Measurements from ENCODE around the gene VWA3A. TPM values are rescaled to one million over a fixed set of nuclear protein-coding genes. Genes with fewer than 3 reads are reported as not detected.
"Not testable (repeated sequence)": the region's sequence is repeated elsewhere in the genome, so short reads cannot be mapped to it uniquely, and the experiment has no call there.

VWA3A gene
- total RNA-seq, 1 experiment from 2014 or later = not detected

DNA sequence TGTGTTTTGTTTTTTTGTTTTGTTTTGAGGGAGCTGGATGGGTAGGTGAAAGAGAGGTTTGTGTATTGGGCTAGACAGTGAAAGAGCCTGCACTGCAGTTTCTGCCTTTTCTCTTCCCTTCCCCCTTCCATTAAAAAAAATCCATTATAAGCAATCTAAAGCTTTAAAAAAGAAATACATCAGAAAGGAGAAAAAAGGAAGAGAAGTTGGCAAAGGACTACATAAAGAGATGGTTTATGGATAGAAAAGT lies 103.0 kb downstream of the VWA3A start:
- ATAC-seq (no peak), DNase-seq (ENCODE audit: low read depth, low spot score) (no peak)
- BruUV-seq (replicated peaks) = no TSS peak
- intact Hi-C loops (cut with micrococcal nuclease; ENCODE audit: unreplicated experiment) = loop anchor here (5.0 kb wide), 1 partner anchor 102 kb away; the partner anchor contains the start of gene POLR3E
- in situ Hi-C loops (cut with HindIII; ENCODE audit: low pct_unique_long_range_greater_than_20kb, low sequenced_read_pairs) = loop anchor here (25.0 kb wide), 1 partner anchor 108 kb away; the partner anchor contains the start of gene VWA3A
- Histone ChIP-seq H3K4me1 (ENCODE audit: control insufficient read depth, insufficient read depth, low read length) (peaks cover 26% of the 10 kb centered on the region), H3K27ac (ENCODE audit: low read length) (peak overlapping the region; percentile 40; the same call in 1 of the 2 replicates), H3K9me3 (ENCODE audit: control insufficient read depth, insufficient read depth, low read depth, low read length) (no peaks in the 10 kb centered on the region), H3K27me3 (ENCODE audit: control insufficient read depth, insufficient read depth, low read length) (no peaks in the 10 kb centered on the region), H3K4me3 (ENCODE audit: low read depth in 2 of 2, low read length in 2 of 2) (no peak overlapping the region; a peak in 1 of 4 replicates), H3K36me3 (ENCODE audit: control insufficient read depth, insufficient read depth, low read length) (no peaks in the 10 kb centered on the region)
- ChIA-PET POLR2A (no interaction called here), CTCF (no interaction called here)
- TF ChIP-seq SIN3A (IDR thresholded peaks at IDR 0.05; ENCODE audit: borderline replicate concordance, insufficient read depth, low read depth, low read length) (no peak), TCF7L2 (IDR thresholded peaks at IDR 0.05; ENCODE audit: low read depth, low read length) (no peak), POLR2AphosphoS5 (IDR thresholded peaks at IDR 0.05; ENCODE audit: low read depth, low read length) (no peak)
- TF ChIP-seq, protein P1, sequence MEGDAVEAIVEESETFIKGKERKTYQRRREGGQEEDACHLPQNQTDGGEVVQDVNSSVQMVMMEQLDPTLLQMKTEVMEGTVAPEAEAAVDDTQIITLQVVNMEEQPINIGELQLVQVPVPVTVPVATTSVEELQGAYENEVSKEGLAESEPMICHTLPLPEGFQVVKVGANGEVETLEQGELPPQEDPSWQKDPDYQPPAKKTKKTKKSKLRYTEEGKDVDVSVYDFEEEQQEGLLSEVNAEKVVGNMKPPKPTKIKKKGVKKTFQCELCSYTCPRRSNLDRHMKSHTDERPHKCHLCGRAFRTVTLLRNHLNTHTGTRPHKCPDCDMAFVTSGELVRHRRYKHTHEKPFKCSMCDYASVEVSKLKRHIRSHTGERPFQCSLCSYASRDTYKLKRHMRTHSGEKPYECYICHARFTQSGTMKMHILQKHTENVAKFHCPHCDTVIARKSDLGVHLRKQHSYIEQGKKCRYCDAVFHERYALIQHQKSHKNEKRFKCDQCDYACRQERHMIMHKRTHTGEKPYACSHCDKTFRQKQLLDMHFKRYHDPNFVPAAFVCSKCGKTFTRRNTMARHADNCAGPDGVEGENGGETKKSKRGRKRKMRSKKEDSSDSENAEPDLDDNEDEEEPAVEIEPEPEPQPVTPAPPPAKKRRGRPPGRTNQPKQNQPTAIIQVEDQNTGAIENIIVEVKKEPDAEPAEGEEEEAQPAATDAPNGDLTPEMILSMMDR (IDR thresholded peaks at IDR 0.05) = no peak
- TF ChIP-seq, protein P2, sequence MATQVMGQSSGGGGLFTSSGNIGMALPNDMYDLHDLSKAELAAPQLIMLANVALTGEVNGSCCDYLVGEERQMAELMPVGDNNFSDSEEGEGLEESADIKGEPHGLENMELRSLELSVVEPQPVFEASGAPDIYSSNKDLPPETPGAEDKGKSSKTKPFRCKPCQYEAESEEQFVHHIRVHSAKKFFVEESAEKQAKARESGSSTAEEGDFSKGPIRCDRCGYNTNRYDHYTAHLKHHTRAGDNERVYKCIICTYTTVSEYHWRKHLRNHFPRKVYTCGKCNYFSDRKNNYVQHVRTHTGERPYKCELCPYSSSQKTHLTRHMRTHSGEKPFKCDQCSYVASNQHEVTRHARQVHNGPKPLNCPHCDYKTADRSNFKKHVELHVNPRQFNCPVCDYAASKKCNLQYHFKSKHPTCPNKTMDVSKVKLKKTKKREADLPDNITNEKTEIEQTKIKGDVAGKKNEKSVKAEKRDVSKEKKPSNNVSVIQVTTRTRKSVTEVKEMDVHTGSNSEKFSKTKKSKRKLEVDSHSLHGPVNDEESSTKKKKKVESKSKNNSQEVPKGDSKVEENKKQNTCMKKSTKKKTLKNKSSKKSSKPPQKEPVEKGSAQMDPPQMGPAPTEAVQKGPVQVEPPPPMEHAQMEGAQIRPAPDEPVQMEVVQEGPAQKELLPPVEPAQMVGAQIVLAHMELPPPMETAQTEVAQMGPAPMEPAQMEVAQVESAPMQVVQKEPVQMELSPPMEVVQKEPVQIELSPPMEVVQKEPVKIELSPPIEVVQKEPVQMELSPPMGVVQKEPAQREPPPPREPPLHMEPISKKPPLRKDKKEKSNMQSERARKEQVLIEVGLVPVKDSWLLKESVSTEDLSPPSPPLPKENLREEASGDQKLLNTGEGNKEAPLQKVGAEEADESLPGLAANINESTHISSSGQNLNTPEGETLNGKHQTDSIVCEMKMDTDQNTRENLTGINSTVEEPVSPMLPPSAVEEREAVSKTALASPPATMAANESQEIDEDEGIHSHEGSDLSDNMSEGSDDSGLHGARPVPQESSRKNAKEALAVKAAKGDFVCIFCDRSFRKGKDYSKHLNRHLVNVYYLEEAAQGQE (IDR thresholded peaks at IDR 0.05; ENCODE audit: insufficient read depth in 1 of 2, low read depth in 2 of 2, low read length in 1 of 2) = no peak

DNA sequence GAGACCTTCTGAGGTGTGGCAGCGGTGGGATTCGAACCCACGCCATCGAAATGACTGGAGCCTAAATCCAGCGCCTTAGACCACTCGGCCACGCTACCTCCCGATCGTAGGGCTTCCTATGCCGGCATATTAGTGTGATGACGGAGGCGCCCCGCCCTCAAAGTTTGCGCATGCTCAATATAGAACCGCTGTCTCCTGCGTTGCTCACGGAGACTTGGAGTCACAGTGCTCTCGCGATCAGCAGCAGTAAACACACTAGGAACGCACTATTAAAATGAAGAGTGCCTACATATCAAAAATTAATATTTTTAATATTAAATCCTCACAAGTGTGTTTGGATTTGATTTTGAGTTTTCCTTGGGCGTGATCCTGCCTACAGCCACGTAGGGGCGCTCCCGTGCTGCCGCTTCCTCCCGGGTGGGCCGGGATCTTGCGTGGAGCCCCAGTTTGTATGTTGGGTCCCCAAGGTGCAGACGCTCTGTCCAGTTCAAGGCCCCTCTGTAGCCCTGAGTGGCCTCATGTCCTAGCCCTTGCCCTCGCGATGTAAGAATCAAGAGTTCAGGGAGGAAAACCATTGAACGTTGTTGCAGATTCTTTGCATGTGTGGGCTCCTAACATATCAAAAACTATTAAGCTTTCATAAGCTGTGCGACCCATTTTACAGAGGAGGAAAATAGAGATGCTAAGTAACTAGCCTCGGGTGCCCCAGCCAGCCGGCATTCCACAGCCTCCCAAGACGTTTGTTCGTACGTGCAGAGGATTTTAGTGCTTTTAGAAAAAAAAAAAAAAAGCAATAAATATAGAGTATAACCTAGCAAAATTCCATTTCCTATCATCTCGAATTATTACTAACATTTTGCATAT lies 103.6 kb downstream of the VWA3A start:
- no peaks in the 10 kb centered on the region for H3K9me3 ChIP-seq (ENCODE audit: control insufficient read depth, insufficient read depth, low read depth, low read length)
- H3K4me1 ChIP-seq (ENCODE audit: control insufficient read depth, insufficient read depth, low read length) = peaks cover 26% of the 10 kb centered on the region
- ChIA-PET CTCF (interaction anchor here (0.6 to 0.7 kb wide), 3 partner anchors 9 to 205 kb away, joined by 3 to 9 read pairs (median 8); no protein-coding TSS in a partner anchor), POLR2A (interaction anchor here (0.7 kb wide), 1 partner anchor 100 kb away, joined by 10 read pairs; no protein-coding TSS in a partner anchor)
- ATAC-seq = peak; percentile 57
- H3K4me3 ChIP-seq (ENCODE audit: low read depth in 2 of 2, low read length in 2 of 2) = peak overlapping the region; percentile 87 to 90
- in situ Hi-C loops (cut with HindIII; ENCODE audit: low pct_unique_long_range_greater_than_20kb, low sequenced_read_pairs) (loop anchor here (25.0 kb wide), 1 partner anchor 109 kb away; the partner anchor contains the start of gene VWA3A), intact Hi-C loops (cut with micrococcal nuclease; ENCODE audit: unreplicated experiment) (loop anchor here (5.0 kb wide), 1 partner anchor 101 kb away; the partner anchor contains the start of gene POLR3E)
- peak overlapping the region; percentile 85 for H3K27ac ChIP-seq (ENCODE audit: low read length)
- DNase-seq (ENCODE audit: low read depth, low spot score) = peak; percentile 92
- TF ChIP-seq POLR2AphosphoS5 (IDR thresholded peaks at IDR 0.05; ENCODE audit: low read depth, low read length) (peak; percentile 77), TCF7L2 (IDR thresholded peaks at IDR 0.05; ENCODE audit: low read depth, low read length) (no peak), SIN3A (IDR thresholded peaks at IDR 0.05; ENCODE audit: borderline replicate concordance, insufficient read depth, low read depth, low read length) (no peak)
- TF ChIP-seq, protein P2 (IDR thresholded peaks at IDR 0.05; ENCODE audit: insufficient read depth in 1 of 2, low read depth in 2 of 2, low read length in 1 of 2) = no peak
- TF ChIP-seq, protein P1 (IDR thresholded peaks at IDR 0.05) = peak; percentile 95
- no peaks in the 10 kb centered on the region for H3K36me3 ChIP-seq (ENCODE audit: control insufficient read depth, insufficient read depth, low read length)
- H3K27me3 ChIP-seq (ENCODE audit: control insufficient read depth, insufficient read depth, low read length) = no peaks in the 10 kb centered on the region
- BruUV-seq (replicated peaks) = no TSS peak

DNA sequence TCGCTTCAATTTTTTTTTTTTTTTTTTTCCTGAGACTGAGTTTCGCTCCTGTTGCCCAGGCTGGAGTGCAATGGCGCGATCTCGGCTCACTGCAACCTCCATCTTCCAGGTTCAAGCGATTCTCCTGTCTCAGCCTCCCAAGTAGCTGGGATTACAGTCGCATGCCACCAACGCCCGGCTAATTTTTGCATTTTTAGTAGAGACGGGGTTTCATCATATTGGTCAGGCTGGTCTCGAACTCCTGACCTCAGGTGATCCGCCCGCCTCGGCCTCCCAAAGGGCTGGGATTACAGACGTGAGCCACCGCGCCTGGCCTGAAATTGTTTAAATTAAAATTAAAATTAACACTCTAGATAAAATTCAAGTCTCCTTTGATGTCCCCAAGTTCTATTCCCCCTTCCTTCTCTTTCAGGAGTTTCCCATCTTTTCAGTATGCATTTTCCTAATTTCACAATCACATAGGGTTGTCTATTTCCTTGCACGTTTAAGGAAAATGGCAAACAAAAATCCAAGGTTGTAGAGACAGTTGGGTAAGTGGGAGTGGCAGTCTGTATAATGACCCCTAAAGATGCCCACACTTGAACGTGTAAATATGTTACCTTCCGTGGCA lies 104.3 kb downstream of the VWA3A start:
- H3K27ac ChIP-seq (ENCODE audit: low read length) = peak overlapping the region; percentile 85
- POLR2A ChIA-PET = interaction anchor here (0.7 kb wide), 1 partner anchor 99 kb away, joined by 10 read pairs; no protein-coding TSS in a partner anchor
- not testable (repeated sequence) for ATAC-seq; H3K27me3 ChIP-seq (ENCODE audit: control insufficient read depth, insufficient read depth, low read length); H3K36me3 ChIP-seq (ENCODE audit: control insufficient read depth, insufficient read depth, low read length); DNase-seq (ENCODE audit: low read depth, low spot score); H3K9me3 ChIP-seq (ENCODE audit: control insufficient read depth, insufficient read depth, low read depth, low read length); BruUV-seq (replicated peaks)
- H3K4me3 ChIP-seq (ENCODE audit: low read depth in 2 of 2, low read length in 2 of 2) = peak overlapping the region; percentile 87 to 90
- in situ Hi-C loops (cut with HindIII; ENCODE audit: low pct_unique_long_range_greater_than_20kb, low sequenced_read_pairs) = loop anchor here (25.0 kb wide), 1 partner anchor 109 kb away; the partner anchor contains the start of gene VWA3A
- intact Hi-C loops (cut with micrococcal nuclease; ENCODE audit: unreplicated experiment) = loop anchor here (5.0 kb wide), 1 partner anchor 101 kb away; the partner anchor contains the start of gene POLR3E
- H3K4me1 ChIP-seq (ENCODE audit: control insufficient read depth, insufficient read depth, low read length) = peaks cover 24% of the 10 kb centered on the region
- CTCF ChIA-PET = interaction anchor here (0.7 kb wide), 2 partner anchors 9 to 206 kb away, joined by 8 to 9 read pairs; no protein-coding TSS in a partner anchor

All from Panc1 (cell line).